Vagina (tissue), 2 donors: ENCODE measurements around the gene RCOR1. TPM values are rescaled to one million over a fixed set of nuclear protein-coding genes. Genes with fewer than 3 reads are reported as not detected.

Experiments used
- DNase-seq, 2 donors: peaks; one replicate each; pipeline ENCODE4 v3.0.0-alpha.2; 2017; ENCODE audit errors: extremely low spot score in 2 of 2
- H3K27ac ChIP-seq: fragments of 200-600 bp; sonication (generic); one replicate; pipeline ENCODE4 v1.5.1; 2019
- H3K27me3 ChIP-seq: fragments of 200-600 bp; sonication (generic); one replicate; pipeline ENCODE4 v1.5.1; 2019
- H3K36me3 ChIP-seq, 2 donors: fragments of 200-600 bp; sonication (generic); one replicate each; pipeline ENCODE4 v1.5.1; 2017 to 2019
- H3K4me1 ChIP-seq: fragments of 200-600 bp; sonication (generic); one replicate; pipeline ENCODE4 v1.5.1; 2019
- H3K4me3 ChIP-seq, 2 donors: fragments of 200-600 bp; sonication (generic); 1 replicate in 1 of 2; 2 replicates in 1 of 2; pipeline ENCODE4 v1.5.1; 2016 to 2019
- H3K9me3 ChIP-seq: fragments of 200-600 bp; sonication (generic); one replicate; pipeline ENCODE4 v1.5.1; 2019
- CTCF ChIP-seq, 3 experiments: fragments of 450-650 bp in 2 of 3; fragments of 200-600 bp in 1 of 3; sonication (generic) in 1 of 3; IDR thresholded peaks; one replicate each; pipeline ENCODE4 v1.5.1; 2017 to 2019; ENCODE audit warnings: antibody characterized with exemption in 3 of 3, mild to moderate bottlenecking in 2 of 3, moderate library complexity in 2 of 3
- POLR2A ChIP-seq, 2 donors: fragments of 450-650 bp; IDR thresholded peaks; one replicate each; pipeline ENCODE4 v1.6.1; 2017; ENCODE audit warnings: antibody characterized with exemption in 2 of 2, mild to moderate bottlenecking in 2 of 2, moderate library complexity in 2 of 2
- POLR2AphosphoS5 ChIP-seq, 2 donors: sonication (generic); formaldehyde crosslinking; IDR thresholded peaks; one replicate each; pipeline ENCODE4 v1.9.0; 2017; ENCODE audit warnings: antibody characterized with exemption in 2 of 2, mild to moderate bottlenecking in 2 of 2, low read depth in 1 of 2; ENCODE audit not compliant: insufficient read depth in 1 of 2
- intact Hi-C: fragments of 100-400 bp; cut with DNase I; formaldehyde crosslinking; loops from one replicate; pipeline ENCODE4 v1.15.1; 2023
- total RNA-seq: library from RNA; depleted of rRNA; stranded (reverse); fragments of >200 nt; gene quantifications from one replicate; pipeline ENCODE4 v1.2.3, GENCODE V29; 2016

Gene RCOR1
- total RNA-seq, 1 donor from 2014 or later, result 24.3 TPM

- Histone ChIP-seq H3K9me3 (no peaks in the 10 kb centered on the region), H3K27ac (no peak overlapping the region), H3K4me3 (no peak overlapping the region), H3K4me1 (no peaks in the 10 kb centered on the region), H3K36me3 (no peaks in the 10 kb centered on the region), H3K27me3 (no peaks in the 10 kb centered on the region)
- no peak for TF ChIP-seq CTCF (IDR thresholded peaks at IDR 0.05)
- no peak for DNase-seq
- intact Hi-C loops, result no loop called here
Measured at GRCh38 chr14:102672410-102672960, 80.0 kb downstream of the RCOR1 start.

- Histone ChIP-seq H3K27me3 (no peaks in the 10 kb centered on the region), H3K36me3 (no peaks in the 10 kb centered on the region), H3K4me1 (no peaks in the 10 kb centered on the region), H3K4me3 (no peak overlapping the region), H3K27ac (no peak overlapping the region), H3K9me3 (no peaks in the 10 kb centered on the region)
- intact Hi-C loops, result no loop called here
- DNase-seq, result no peak
- TF ChIP-seq CTCF (IDR thresholded peaks at IDR 0.05) (no peak), POLR2A (IDR thresholded peaks at IDR 0.05) (no peak), POLR2AphosphoS5 (IDR thresholded peaks at IDR 0.05; ENCODE audit: insufficient read depth in 1 of 2, low read depth in 1 of 2) (no peak)
Measured at GRCh38 chr14:102675396-102675795, 82.9 kb downstream of the RCOR1 start.

- H3K4me1 ChIP-seq, result no peaks in the 10 kb centered on the region
- H3K36me3 ChIP-seq, result no peaks in the 10 kb centered on the region
- no peak for TF ChIP-seq POLR2AphosphoS5 (IDR thresholded peaks at IDR 0.05; ENCODE audit: insufficient read depth in 1 of 2, low read depth in 1 of 2)
- TF ChIP-seq POLR2A (IDR thresholded peaks at IDR 0.05), result no peak
- TF ChIP-seq CTCF (IDR thresholded peaks at IDR 0.05), result no peak
- no peak for DNase-seq
- no peaks in the 10 kb centered on the region for H3K27me3 ChIP-seq
- no peak overlapping the region for H3K27ac ChIP-seq
- intact Hi-C loops, result no loop called here
- no peaks in the 10 kb centered on the region for H3K9me3 ChIP-seq
- H3K4me3 ChIP-seq, result no peak overlapping the region
Measured at GRCh38 chr14:102678394-102678793, 85.9 kb downstream of the RCOR1 start.

- no peak for TF ChIP-seq CTCF (IDR thresholded peaks at IDR 0.05)
- no peak for TF ChIP-seq POLR2A (IDR thresholded peaks at IDR 0.05)
- TF ChIP-seq POLR2AphosphoS5 (IDR thresholded peaks at IDR 0.05; ENCODE audit: insufficient read depth in 1 of 2, low read depth in 1 of 2), result no peak
- intact Hi-C loops, result no loop called here
- DNase-seq, result no peak
- Histone ChIP-seq H3K4me3 (no peak overlapping the region), H3K9me3 (no peaks in the 10 kb centered on the region), H3K36me3 (no peaks in the 10 kb centered on the region), H3K27me3 (no peaks in the 10 kb centered on the region), H3K27ac (no peak overlapping the region), H3K4me1 (no peaks in the 10 kb centered on the region)
Measured at GRCh38 chr14:102683399-102684297, 91.2 kb downstream of the RCOR1 start.

- H3K27ac ChIP-seq, result no peak overlapping the region
- intact Hi-C loops, result no loop called here
Measured at GRCh38 chr14:102684298-102684663, 91.8 kb downstream of the RCOR1 start.

More at GRCh38 chr14:102684298-102684663, 91.8 kb downstream of the RCOR1 start:
- no peaks in the 10 kb centered on the region for H3K36me3 ChIP-seq
- no peak for DNase-seq
- H3K4me1 ChIP-seq, result no peaks in the 10 kb centered on the region
- H3K27me3 ChIP-seq, result no peaks in the 10 kb centered on the region
- TF ChIP-seq POLR2A (IDR thresholded peaks at IDR 0.05) (no peak), CTCF (IDR thresholded peaks at IDR 0.05) (no peak), POLR2AphosphoS5 (IDR thresholded peaks at IDR 0.05; ENCODE audit: insufficient read depth in 1 of 2, low read depth in 1 of 2) (no peak)
- H3K4me3 ChIP-seq, result no peak overlapping the region
- no peaks in the 10 kb centered on the region for H3K9me3 ChIP-seq
